Kidney (tissue), 11 donors: ENCODE measurements around the gene SLC5A10. TPM values are rescaled to one million over a fixed set of nuclear protein-coding genes. Genes with fewer than 3 reads are reported as not detected.
"Not testable (repeated sequence)": the region's sequence is repeated elsewhere in the genome, so short reads cannot be mapped to it uniquely, and the experiment has no call there.

Experiments
- DNase-seq, 5 donors: peaks; one replicate each; pipeline ENCODE4 v3.0.0-alpha.2; 2013 to 2020
- FAIRE-seq: peaks from 2 replicates; lab custom pipeline; 2012; peaks lifted over from hg19 to GRCh38; lab: Jason Lieb, UNC
- H3K27ac ChIP-seq, 2 donors: one replicate each; pipeline ENCODE4 v1.7.0; 2013; ENCODE audit warnings: low read depth in 2 of 2, low read length in 2 of 2, inconsistent platforms in 1 of 2
- H3K27me3 ChIP-seq: one replicate; pipeline ENCODE4 v1.7.1; 2013; ENCODE audit warnings: low read length, inconsistent platforms; ENCODE audit not compliant: control insufficient read depth, insufficient read depth
- H3K36me3 ChIP-seq, 3 donors: one replicate each; pipeline versions ENCODE4 v1.7.0 to v1.7.1; 2013; ENCODE audit warnings: low read length in 3 of 3, control low read depth in 1 of 3, inconsistent platforms in 1 of 3; ENCODE audit not compliant: insufficient read depth in 3 of 3, control insufficient read depth in 2 of 3
- H3K4me1 ChIP-seq, 3 donors: one replicate each; pipeline versions ENCODE4 v1.7.0 to v1.7.1; 2013; ENCODE audit warnings: low read length in 3 of 3, inconsistent platforms in 1 of 3, low read depth in 1 of 3; ENCODE audit not compliant: control insufficient read depth in 2 of 3, insufficient read depth in 2 of 3
- H3K4me3 ChIP-seq, 3 donors: one replicate each; pipeline versions ENCODE4 v1.7.0 to v1.8.1; 2013; ENCODE audit warnings: low read length in 3 of 3, control low read depth in 1 of 3, inconsistent platforms in 1 of 3
- H3K9ac ChIP-seq, 3 donors: one replicate each; pipeline versions ENCODE4 v1.7.0 to v1.7.1; 2013; ENCODE audit warnings: low read length in 3 of 3, control low read depth in 1 of 3, inconsistent platforms in 1 of 3
- H3K9me3 ChIP-seq, 3 donors: one replicate each; pipeline versions ENCODE4 v1.7.0 to v1.7.1; 2013; ENCODE audit warnings: low read length in 3 of 3, control low read depth in 1 of 3, inconsistent platforms in 1 of 3; ENCODE audit not compliant: control insufficient read depth in 2 of 3, insufficient read depth in 1 of 3
- intact Hi-C: fragments of 100-400 bp; cut with DNase I; formaldehyde crosslinking; loops from one replicate; pipeline ENCODE4 v1.11.1; 2022
- polyA plus RNA-seq: library from polyadenylated mRNA; stranded (reverse); fragments of 350-450 nt; fragmentation: Illumina TruSeq; extraction: RNeasy Lipid Tissue Mini Kit (QIAGEN cat#74804); gene quantifications from one replicate; pipeline ENCODE4 v1.2.3, GENCODE V29; 2014; ENCODE audit warnings: low read depth, low replicate concordance; ENCODE audit not compliant: insufficient read depth
- total RNA-seq: library from RNA; stranded (reverse); fragmentation: NEBNext Ultra II Directional; extraction: Animal tissue kit (Norgen Biotek cat#: 25700); gene quantifications from one replicate; pipeline ENCODE4 v1.2.1, GENCODE V29; 2021
- donor health status: control.
- donor health status: control.
- donor health status: DM: yes; HTN: yes; CAD: no.
- donor health status: Normal renal cell carcinoma (clear cell type).

The SLC5A10 gene
- total and polyA plus RNA-seq, 2 donors from 2014 or later: 9.7 to 16.5 TPM

DNA sequence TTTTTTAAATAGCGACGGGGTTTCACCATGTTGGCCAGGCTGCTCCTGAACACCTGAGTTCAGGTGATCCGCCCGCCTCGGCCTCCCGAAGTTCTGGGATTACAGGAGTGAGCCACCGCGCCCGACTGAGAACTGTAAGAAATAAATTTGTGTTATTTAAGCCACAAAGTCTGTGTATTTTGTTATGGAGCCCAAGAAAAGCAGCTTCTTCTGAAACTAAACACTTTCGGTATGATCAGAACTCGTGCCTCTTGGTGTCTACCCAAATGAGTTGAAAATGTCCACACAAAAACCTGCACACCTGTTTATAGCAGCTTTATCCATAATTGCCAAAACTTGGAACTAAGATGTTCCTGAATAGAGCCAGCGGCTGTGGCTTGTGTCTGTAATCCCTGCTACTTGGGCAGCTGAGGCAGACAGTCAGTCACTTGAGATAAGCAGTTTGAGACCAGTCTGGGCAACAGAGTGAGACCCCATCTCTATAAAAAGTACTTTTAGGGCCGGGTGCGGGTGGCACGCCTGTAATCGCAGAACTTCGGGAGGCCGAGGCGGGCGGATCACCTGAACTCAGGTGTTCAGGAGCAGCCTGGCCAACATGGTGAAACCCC lies 110.9 kb downstream of the SLC5A10 start:
- H3K9ac ChIP-seq, H3K4me3 ChIP-seq, FAIRE-seq, intact Hi-C loops, H3K27me3 ChIP-seq, H3K9me3 ChIP-seq, H3K4me1 ChIP-seq, H3K27ac ChIP-seq, H3K36me3 ChIP-seq, DNase-seq: not testable (repeated sequence)

DNA sequence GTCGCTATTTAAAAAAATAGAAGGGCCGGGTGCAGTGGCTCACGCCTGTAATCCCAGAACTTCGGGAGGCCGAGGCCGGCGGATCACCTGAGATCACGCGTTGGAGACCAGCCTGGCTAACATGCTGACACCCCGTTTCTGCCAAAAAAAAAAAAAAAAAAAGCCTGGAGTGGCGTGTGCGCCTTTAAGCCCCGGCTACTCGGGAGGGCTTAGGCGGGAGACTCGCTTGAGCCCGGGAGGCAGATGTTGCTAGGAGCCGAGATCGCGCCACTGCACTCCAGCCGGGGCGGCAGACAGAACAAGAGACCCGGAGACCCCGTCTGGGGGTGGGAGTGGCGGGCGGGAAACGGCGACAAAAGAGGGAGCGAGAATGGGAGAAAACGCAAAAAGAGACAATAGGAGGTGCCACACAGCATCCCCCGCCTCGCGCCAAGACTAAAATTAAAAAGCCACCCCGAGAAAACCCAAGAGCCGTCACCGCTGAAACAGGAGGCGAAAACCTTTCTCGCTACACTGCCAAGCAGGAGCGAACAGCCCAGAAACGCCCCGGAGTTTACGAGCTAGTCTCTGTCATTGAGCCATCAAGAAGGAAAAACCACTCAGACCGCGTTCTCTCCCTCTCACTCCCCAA lies 111.5 kb downstream of the SLC5A10 start:
- DNase-seq: peak in 1 of 5 donors; percentile 97
- H3K36me3 ChIP-seq, H3K4me3 ChIP-seq, FAIRE-seq, H3K27me3 ChIP-seq, H3K4me1 ChIP-seq, H3K9ac ChIP-seq, H3K9me3 ChIP-seq, intact Hi-C loops: not testable (repeated sequence)
- peak overlapping the region in 1 of 2 donors; percentile 60 for H3K27ac ChIP-seq

DNA sequence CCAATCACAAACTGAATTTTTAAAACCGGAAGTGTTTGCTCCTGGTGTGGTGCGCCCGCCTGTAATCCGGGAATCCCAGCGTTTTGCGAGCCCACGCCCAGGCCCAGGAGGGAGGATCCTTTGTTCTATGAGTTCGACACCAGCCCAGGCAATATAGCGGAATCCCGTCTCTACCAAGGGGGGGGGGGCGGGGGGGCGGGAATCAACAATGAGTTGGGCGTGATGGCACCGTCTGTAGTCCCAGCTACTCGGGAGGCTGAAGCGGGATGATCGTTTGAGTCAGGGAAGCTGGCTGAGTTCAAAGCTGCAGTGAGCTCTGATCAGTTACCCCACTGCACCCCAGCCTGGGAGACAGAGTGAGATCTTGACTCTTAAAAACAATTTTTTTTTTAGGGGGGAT lies 112.4 kb downstream of the SLC5A10 start:
- H3K9ac ChIP-seq, H3K4me3 ChIP-seq, H3K4me1 ChIP-seq, intact Hi-C loops, H3K27ac ChIP-seq, FAIRE-seq, H3K27me3 ChIP-seq, H3K36me3 ChIP-seq, H3K9me3 ChIP-seq: not testable (repeated sequence)
- DNase-seq: peak in 2 of 5 donors; percentile 0 to 18

DNA sequence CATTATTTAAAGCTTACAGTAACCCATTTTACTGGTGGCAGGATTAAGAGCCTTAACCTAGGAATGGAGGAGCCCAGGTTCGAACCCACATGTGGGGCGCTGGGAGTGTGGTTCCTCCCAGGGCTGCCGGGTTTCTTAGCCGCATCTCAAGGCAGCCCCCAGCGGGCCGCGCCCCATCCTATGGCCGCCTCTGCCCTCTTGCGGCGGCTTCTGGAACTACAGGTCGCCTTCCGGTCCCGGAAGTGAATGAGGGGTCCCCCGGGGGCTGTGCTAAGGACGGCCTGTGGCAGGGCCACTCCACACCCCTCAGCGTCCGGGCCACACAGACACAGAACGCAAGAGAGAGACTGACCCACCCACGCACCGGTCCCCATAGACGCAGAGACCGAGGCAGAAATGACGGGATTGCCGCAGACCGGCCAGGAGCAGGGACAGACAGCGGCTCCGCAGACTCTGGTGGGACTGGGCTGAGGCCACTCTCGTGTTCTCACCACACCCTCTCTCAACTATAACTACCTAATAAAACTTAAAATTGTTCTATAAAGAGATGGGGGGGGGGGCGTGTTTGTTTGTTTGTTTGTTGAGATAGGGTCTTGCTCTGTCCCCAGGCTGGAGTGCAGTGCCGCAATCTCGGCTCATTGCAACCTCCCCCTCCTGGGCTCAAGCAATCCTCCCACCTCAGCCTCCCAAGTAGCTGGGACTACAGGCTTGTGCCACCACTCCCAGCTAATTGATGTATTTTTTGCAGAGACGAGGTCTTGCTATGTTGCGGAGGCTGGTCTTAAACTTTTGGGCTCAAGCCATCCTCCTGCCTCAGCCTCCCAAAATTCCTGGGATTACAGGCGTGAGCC lies 118.6 kb downstream of the SLC5A10 start:
- H3K27me3 ChIP-seq, DNase-seq, H3K4me1 ChIP-seq, H3K9me3 ChIP-seq, FAIRE-seq, H3K36me3 ChIP-seq, H3K9ac ChIP-seq, H3K4me3 ChIP-seq, H3K27ac ChIP-seq, intact Hi-C loops: not testable (repeated sequence)

Other genes with a start within 250 kb of the SLC5A10 start
- not detected for gene FBXW10, start 208.1 kb upstream of the SLC5A10 start, total RNA-seq
- gene FBXW10, start 208.1 kb upstream of the SLC5A10 start, polyA plus RNA-seq: not detected
- gene TVP23B, start 171.0 kb upstream of the SLC5A10 start, total RNA-seq: 35.3 TPM
- gene TVP23B, start 171.0 kb upstream of the SLC5A10 start, polyA plus RNA-seq: 20.9 TPM
- gene PRPSAP2, start 94.0 kb upstream of the SLC5A10 start, total RNA-seq: 30.6 TPM
- 32.0 TPM for gene PRPSAP2, start 94.0 kb upstream of the SLC5A10 start, polyA plus RNA-seq
- 8.0 TPM for gene FAM83G, start 52.6 kb downstream of the SLC5A10 start, total RNA-seq
- gene FAM83G, start 52.6 kb downstream of the SLC5A10 start, polyA plus RNA-seq: 4.9 TPM
- gene GRAP, start 94.8 kb downstream of the SLC5A10 start, total RNA-seq: 8.4 TPM
- 7.0 TPM for gene GRAP, start 94.8 kb downstream of the SLC5A10 start, polyA plus RNA-seq
- gene GRAPL, start 175.4 kb downstream of the SLC5A10 start, total RNA-seq: 10.7 TPM
- gene GRAPL, start 175.4 kb downstream of the SLC5A10 start, polyA plus RNA-seq: 1.4 TPM